H1 (cell line): ENCODE measurements around the gene SLC39A11.

Source experiments
- CHD1 ChIP-seq: IDR thresholded peaks from 2 replicates; pipeline ENCODE4 v1.6.1; 2012; ENCODE audit warnings: low read depth, low read length, improper control_type of control experiment
- POLR2A ChIP-seq, 2 experiments: IDR thresholded peaks; 1 replicate in 1 of 2; 2 replicates in 1 of 2; pipeline ENCODE4 v1.6.1; 2011; ENCODE audit warnings: low read depth in 2 of 2, low read length in 2 of 2, mild to moderate bottlenecking in 2 of 2; ENCODE audit errors: control extremely low read depth in 1 of 2
- POLR2AphosphoS5 ChIP-seq: IDR thresholded peaks from 2 replicates; pipeline ENCODE4 v1.6.1; 2011; ENCODE audit warnings: low read depth, low read length
- RAD21 ChIP-seq, 2 experiments: IDR thresholded peaks in 1 of 2; conservative IDR thresholded peaks in 1 of 2; 2 replicates each; pipeline ENCODE4 v1.6.1; 2011; ENCODE audit warnings: low read depth in 2 of 2, low read length in 2 of 2, improper control_type of control experiment in 1 of 2, inconsistent platforms in 1 of 2, mild to moderate bottlenecking in 1 of 2, moderate library complexity in 1 of 2
- RFX5 ChIP-seq: IDR thresholded peaks from 2 replicates; pipeline ENCODE4 v1.6.1; 2011; ENCODE audit warnings: low read depth, low read length, improper control_type of control experiment, borderline replicate concordance
- RNF2 ChIP-seq: fragments of 200-900, 300-1000 bp; sonication (generic); IDR thresholded peaks from 2 replicates; pipeline ENCODE4 v1.7.1; 2016; ENCODE audit warnings: borderline replicate concordance, low read depth, mild to moderate bottlenecking, antibody characterized with exemption, low read length; ENCODE audit not compliant: poor library complexity, severe bottlenecking; ENCODE audit errors: missing control alignments
- RXRA ChIP-seq: IDR thresholded peaks from 2 replicates; pipeline ENCODE4 v1.6.1; 2011; ENCODE audit warnings: low read depth, mild to moderate bottlenecking, low read length, moderate library complexity; ENCODE audit not compliant: insufficient read depth
- SIN3A ChIP-seq, 2 experiments: IDR thresholded peaks in 1 of 2; conservative IDR thresholded peaks in 1 of 2; 2 replicates each; pipeline ENCODE4 v1.6.1; 2011 to 2012; ENCODE audit warnings: low read length in 2 of 2, improper control_type of control experiment in 1 of 2, low read depth in 1 of 2, mild to moderate bottlenecking in 1 of 2
- SP1 ChIP-seq: IDR thresholded peaks from 2 replicates; pipeline ENCODE4 v1.6.1; 2011; ENCODE audit warnings: low read depth, low read length
- TAF1 ChIP-seq: IDR thresholded peaks from 2 replicates; pipeline ENCODE4 v1.6.1; 2011; ENCODE audit warnings: mild to moderate bottlenecking, low read depth, low read length
- TBP ChIP-seq: IDR thresholded peaks from 2 replicates; pipeline ENCODE4 v1.6.1; 2011; ENCODE audit warnings: low read depth, low read length, improper control_type of control experiment
- TF ChIP-seq, protein P1 (sequence below), 3 experiments: IDR thresholded peaks; 1 replicate in 2 of 3; 2 replicates in 1 of 3; pipeline versions ENCODE4 v1.5.1 to v1.6.1; 2011; ENCODE audit warnings: low read length in 3 of 3, mild to moderate bottlenecking in 3 of 3, inconsistent platforms in 2 of 3, low read depth in 1 of 3, moderate library complexity in 1 of 3; ENCODE audit not compliant: insufficient read depth in 1 of 3; ENCODE audit errors: control extremely low read depth in 1 of 3
- TF ChIP-seq, protein P2 (sequence below): IDR thresholded peaks from 2 replicates; pipeline ENCODE4 v1.6.1; 2011; ENCODE audit warnings: low read length, improper control_type of control experiment

DNA sequence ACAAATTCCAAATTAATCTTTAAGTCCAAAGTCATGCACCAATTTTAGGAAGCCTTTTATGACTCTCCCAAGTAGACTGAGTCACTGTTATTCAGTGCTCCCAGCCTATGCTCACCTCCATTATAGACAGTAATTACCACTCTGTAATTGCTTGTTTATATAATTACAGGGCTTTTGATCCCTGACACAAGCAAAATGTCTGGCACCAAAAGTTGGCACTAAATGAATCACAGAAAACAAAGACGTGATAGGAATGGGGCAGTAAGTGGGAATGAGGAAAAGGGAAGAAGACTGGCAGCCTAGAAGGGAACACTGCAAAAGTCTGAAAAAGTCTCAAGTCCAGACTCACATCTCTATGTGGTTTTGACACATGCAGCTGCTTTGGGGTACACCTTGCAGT is 94.1 kb downstream of the SLC39A11 start:
- TF ChIP-seq RFX5, result no peak
- no peak for TF ChIP-seq SIN3A (conservative IDR thresholded peaks at IDR 0.05 in 1 of 2, IDR thresholded peaks at IDR 0.05 in 1 of 2; ENCODE audit: low read depth in 1 of 2, low read length in 2 of 2)
- no peak for TF ChIP-seq RAD21 (IDR thresholded peaks at IDR 0.05 in 1 of 2, conservative IDR thresholded peaks at IDR 0.05 in 1 of 2; ENCODE audit: low read depth in 2 of 2, low read length in 2 of 2)
- TF ChIP-seq, protein P1, sequence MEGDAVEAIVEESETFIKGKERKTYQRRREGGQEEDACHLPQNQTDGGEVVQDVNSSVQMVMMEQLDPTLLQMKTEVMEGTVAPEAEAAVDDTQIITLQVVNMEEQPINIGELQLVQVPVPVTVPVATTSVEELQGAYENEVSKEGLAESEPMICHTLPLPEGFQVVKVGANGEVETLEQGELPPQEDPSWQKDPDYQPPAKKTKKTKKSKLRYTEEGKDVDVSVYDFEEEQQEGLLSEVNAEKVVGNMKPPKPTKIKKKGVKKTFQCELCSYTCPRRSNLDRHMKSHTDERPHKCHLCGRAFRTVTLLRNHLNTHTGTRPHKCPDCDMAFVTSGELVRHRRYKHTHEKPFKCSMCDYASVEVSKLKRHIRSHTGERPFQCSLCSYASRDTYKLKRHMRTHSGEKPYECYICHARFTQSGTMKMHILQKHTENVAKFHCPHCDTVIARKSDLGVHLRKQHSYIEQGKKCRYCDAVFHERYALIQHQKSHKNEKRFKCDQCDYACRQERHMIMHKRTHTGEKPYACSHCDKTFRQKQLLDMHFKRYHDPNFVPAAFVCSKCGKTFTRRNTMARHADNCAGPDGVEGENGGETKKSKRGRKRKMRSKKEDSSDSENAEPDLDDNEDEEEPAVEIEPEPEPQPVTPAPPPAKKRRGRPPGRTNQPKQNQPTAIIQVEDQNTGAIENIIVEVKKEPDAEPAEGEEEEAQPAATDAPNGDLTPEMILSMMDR (IDR thresholded peaks at IDR 0.05; ENCODE audit: control extremely low read depth in 1 of 3, insufficient read depth in 1 of 3, low read depth in 1 of 3, low read length in 3 of 3), result no peak
- TF ChIP-seq POLR2A (IDR thresholded peaks at IDR 0.05; ENCODE audit: control extremely low read depth in 1 of 2, low read depth in 2 of 2, low read length in 2 of 2), result no peak
- no peak for TF ChIP-seq RXRA
- TF ChIP-seq TBP, result no peak
- TF ChIP-seq TAF1, result no peak
- TF ChIP-seq CHD1, result no peak
- TF ChIP-seq SP1, result no peak
- TF ChIP-seq POLR2AphosphoS5, result no peak
- TF ChIP-seq, protein P2, sequence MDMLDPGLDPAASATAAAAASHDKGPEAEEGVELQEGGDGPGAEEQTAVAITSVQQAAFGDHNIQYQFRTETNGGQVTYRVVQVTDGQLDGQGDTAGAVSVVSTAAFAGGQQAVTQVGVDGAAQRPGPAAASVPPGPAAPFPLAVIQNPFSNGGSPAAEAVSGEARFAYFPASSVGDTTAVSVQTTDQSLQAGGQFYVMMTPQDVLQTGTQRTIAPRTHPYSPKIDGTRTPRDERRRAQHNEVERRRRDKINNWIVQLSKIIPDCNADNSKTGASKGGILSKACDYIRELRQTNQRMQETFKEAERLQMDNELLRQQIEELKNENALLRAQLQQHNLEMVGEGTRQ, result no peak
- no peak for TF ChIP-seq RNF2
